Endothelial cell of umbilical vein (primary cell): Measurements from ENCODE around the gene MRPL27. TPM values are rescaled to one million over a fixed set of nuclear protein-coding genes. Genes with fewer than 3 reads are reported as not detected.

Experiments used
- BruUV-seq: library from RNA; stranded (reverse); fragments of 400-500 nt; replicated peaks from 2 replicates; lab custom pipeline; 2021; lab: Mats Ljungman, UMichigan
- CTCF ChIA-PET: fragments of 300-600, 350-600 bp; sonication (Branson Sonifier 250); formaldehyde crosslinking; loops from one replicate; lab custom pipeline; 2021; ENCODE audit warnings: antibody characterized with exemption, inconsistent platforms; lab: Charles Lee
- POLR2A ChIA-PET: fragments of 300-600, 350-600 bp; sonication (Branson Sonifier 250); formaldehyde crosslinking; loops from one replicate; lab custom pipeline; 2021; ENCODE audit warnings: antibody characterized with exemption, inconsistent platforms; lab: Charles Lee
- DNase-seq: peaks from one replicate; pipeline ENCODE4 v3.0.0-alpha.2; 2011; ENCODE audit warnings: low read depth, low spot score
- FAIRE-seq: peaks from 2 replicates; lab custom pipeline; 2011; peaks lifted over from hg19 to GRCh38; lab: Jason Lieb, UNC
- H2AFZ ChIP-seq: 2 replicates; pipeline ENCODE4 v1.6.0; 2012; ENCODE audit warnings: low read depth, low read length, control low read depth, inconsistent platforms
- H3K27ac ChIP-seq: 2 replicates; pipeline ENCODE4 v1.5.1; 2011; ENCODE audit warnings: low read depth, mild to moderate bottlenecking, control low read depth, low read length, moderate library complexity; ENCODE audit not compliant: insufficient read depth
- H3K27me3 ChIP-seq, 2 experiments: 2 replicates each; pipeline versions ENCODE4 v1.6.0 to v1.6.1; 2011; ENCODE audit warnings: low read length in 2 of 2, mixed read lengths in 1 of 2; ENCODE audit not compliant: control insufficient read depth in 2 of 2, insufficient read depth in 2 of 2
- H3K36me3 ChIP-seq, 2 experiments: 2 replicates in 1 of 2; 3 replicates in 1 of 2; pipeline ENCODE4 v1.5.1; 2011; ENCODE audit warnings: low read length in 2 of 2, mild to moderate bottlenecking in 1 of 2, moderate library complexity in 1 of 2; ENCODE audit not compliant: control insufficient read depth in 2 of 2, insufficient read depth in 2 of 2; ENCODE audit errors: extremely low read depth in 1 of 2
- H3K4me1 ChIP-seq: 3 replicates; pipeline ENCODE4 v1.5.1; 2011; ENCODE audit warnings: mild to moderate bottlenecking, low read length; ENCODE audit not compliant: control insufficient read depth, insufficient read depth; ENCODE audit errors: extremely low read depth
- H3K4me2 ChIP-seq: 2 replicates; pipeline ENCODE4 v1.6.1; 2011; ENCODE audit warnings: low read length, control low read depth, mixed read lengths; ENCODE audit not compliant: insufficient read depth
- H3K4me3 ChIP-seq, 3 experiments: fragments of 200-600 bp in 1 of 3; sonication (generic), shearing (Covaris generic) in 1 of 3; replicated peaks in 1 of 3; 2 replicates each; pipeline ENCODE4 v1.5.1; 2011 to 2016; ENCODE audit warnings: control low read depth in 3 of 3, low read length in 3 of 3, mild to moderate bottlenecking in 2 of 3, inconsistent platforms in 1 of 3, low read depth in 1 of 3, moderate library complexity in 1 of 3; ENCODE audit not compliant: insufficient read depth in 1 of 3
- H3K79me2 ChIP-seq: 2 replicates; pipeline ENCODE4 v1.6.0; 2012; ENCODE audit warnings: low read length, inconsistent platforms; ENCODE audit not compliant: control insufficient read depth, insufficient read depth
- H3K9ac ChIP-seq: replicated peaks from 2 replicates; pipeline ENCODE3; 2011; ENCODE audit warnings: low read length, control low read depth; ENCODE audit not compliant: insufficient read depth; ENCODE audit errors: extremely low read depth
- H3K9me1 ChIP-seq: replicated peaks from 3 replicates; pipeline ENCODE4 v1.6.0; 2011; ENCODE audit warnings: mild to moderate bottlenecking, low read length; ENCODE audit not compliant: control insufficient read depth, insufficient read depth; ENCODE audit errors: extremely low read depth
- H3K9me3 ChIP-seq: replicated peaks from 2 replicates; pipeline ENCODE4 v1.5.1; 2012; ENCODE audit warnings: low read length, inconsistent platforms; ENCODE audit not compliant: control insufficient read depth, insufficient read depth
- H4K20me1 ChIP-seq: replicated peaks from 2 replicates; pipeline ENCODE3; 2011; ENCODE audit warnings: mild to moderate bottlenecking, low read length; ENCODE audit not compliant: control insufficient read depth, insufficient read depth; ENCODE audit errors: extremely low read depth
- EZH2 ChIP-seq: IDR thresholded peaks from 2 replicates; pipeline ENCODE4 v1.6.1; 2012; ENCODE audit warnings: borderline replicate concordance, low read depth, mild to moderate bottlenecking, moderate library complexity, low read length, inconsistent platforms; ENCODE audit not compliant: severe bottlenecking
- GATA2 ChIP-seq: IDR thresholded peaks from 2 replicates; pipeline ENCODE4 v1.7.0; 2011; ENCODE audit warnings: low read depth, mild to moderate bottlenecking, moderate library complexity, mixed read lengths, low read length; ENCODE audit not compliant: insufficient read length, insufficient read depth
- MYC ChIP-seq: IDR thresholded peaks from one replicate; pipeline ENCODE4 v1.6.1; 2011; ENCODE audit warnings: mild to moderate bottlenecking, low read depth, low read length
- dilution Hi-C: fragments of 300-500 bp; cut with MboI; formaldehyde crosslinking; loops from one replicate; pipeline ENCODE4 v1.15.0; 2019; ENCODE audit warnings: low sequenced_read_pairs; ENCODE audit not compliant: extremely low pct_ligation_motif_present
- intact Hi-C: fragments of 100-400 bp; cut with micrococcal nuclease; formaldehyde crosslinking; loops from one replicate; pipeline ENCODE4 v1.10.0; 2022
- polyA plus RNA-seq, 4 experiments: library from polyadenylated mRNA; depleted of rRNA in 3 of 4; stranded (reverse) in 3 of 4; unstranded in 1 of 4; fragments of >200 nt; gene quantifications; 2 replicates each; pipeline versions ENCODE4 v1.2.1 to v1.2.3, GENCODE V29; 2011 to 2012; ENCODE audit warnings: missing spikeins in 1 of 4
- total RNA-seq: library from RNA; stranded (reverse); gene quantifications from 2 replicates; pipeline ENCODE4 v1.2.3, GENCODE V29; 2021

The MRPL27 gene
- total and polyA plus RNA-seq, 2 donors (not counting 3 experiments of a cell fraction or from before 2014, with no cell fraction given) = 76.2 to 158 TPM

DNA sequence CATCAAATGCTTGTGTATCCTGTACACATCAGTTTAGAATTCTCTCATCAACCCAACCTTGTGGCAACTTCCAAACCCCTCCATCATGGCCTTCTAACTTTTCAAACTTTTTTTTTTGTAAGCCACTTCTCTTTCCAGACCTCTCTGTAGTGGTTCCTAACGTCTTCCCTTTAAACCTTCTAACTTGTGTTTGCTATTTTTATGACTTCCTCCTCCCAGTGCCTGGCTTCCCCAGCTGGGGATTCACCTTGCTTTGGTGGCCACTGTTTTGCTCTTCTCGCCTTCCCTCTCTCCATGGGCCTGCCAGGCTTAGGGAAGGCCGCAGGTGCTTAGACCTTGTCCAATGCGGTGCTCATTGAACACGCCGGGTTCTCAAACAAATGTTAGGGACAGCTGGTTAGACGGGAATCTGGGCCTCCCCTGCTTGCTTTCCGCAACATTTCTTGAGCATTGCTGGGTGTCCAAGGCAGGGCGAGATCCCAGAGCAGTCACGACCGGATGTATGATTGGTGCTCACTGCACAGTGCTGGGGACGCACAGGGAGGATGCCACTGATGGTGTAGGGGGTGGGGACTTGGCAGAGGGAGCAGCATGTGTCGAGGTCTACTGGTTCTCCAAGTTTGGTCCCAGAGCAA is 28.1 kb downstream of the MRPL27 start:
- Histone ChIP-seq H3K4me2 (no peak overlapping the region), H3K9me1 (no peaks in the 10 kb centered on the region), H4K20me1 (no peaks in the 10 kb centered on the region), H3K36me3 (no peaks in the 10 kb centered on the region), H3K4me1 (peaks cover 28% of the 10 kb centered on the region), H3K4me3 (no peak overlapping the region), H3K27me3 (peaks cover 4 to 11% of the 10 kb centered on the region in 2 experiments), H3K9me3 (no peaks in the 10 kb centered on the region), H3K9ac (no peak overlapping the region), H2AFZ (no peak overlapping the region), H3K79me2 (peaks cover 14% of the 10 kb centered on the region), H3K27ac (no peak overlapping the region)
- intact Hi-C loops = no loop called here
- dilution Hi-C loops = no loop called here
- POLR2A ChIA-PET = no interaction called here
- DNase-seq = no peak
- FAIRE-seq = peak; percentile 26
- CTCF ChIA-PET = interaction anchor here (4.9 kb wide), 1 partner anchor 17 kb away, joined by 24 read pairs; no protein-coding TSS in a partner anchor
- TF ChIP-seq MYC = no peak
- no peak for TF ChIP-seq GATA2
- TF ChIP-seq EZH2 = peak; percentile 4
- BruUV-seq = no TSS peak

DNA sequence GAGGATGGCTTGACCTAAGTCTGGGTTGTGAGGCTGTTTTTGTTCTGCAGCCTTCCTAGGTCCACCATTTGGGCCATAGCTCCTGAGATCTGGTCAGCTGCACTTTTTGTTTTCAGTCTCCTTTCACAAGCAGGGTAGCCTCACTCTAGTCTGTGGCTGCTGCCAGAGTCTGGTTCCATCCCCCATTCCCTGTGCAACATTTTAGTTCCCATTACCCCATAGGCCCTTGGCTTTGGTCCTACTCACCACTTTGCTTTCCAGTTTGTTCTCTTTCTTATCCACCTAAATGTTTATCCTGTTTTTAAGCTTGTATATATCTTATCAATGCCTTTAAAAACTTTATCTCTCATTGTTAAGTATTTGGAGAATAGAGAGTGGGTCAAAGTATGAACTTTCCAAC is 33.6 kb downstream of the MRPL27 start:
- FAIRE-seq = no peak
- no peak overlapping the region for H3K27ac ChIP-seq
- H2AFZ ChIP-seq = no peak overlapping the region
- dilution Hi-C loops (no loop called here), intact Hi-C loops (no loop called here)
- no peaks in the 10 kb centered on the region for H3K9me3 ChIP-seq
- peaks cover 11 to 27% of the 10 kb centered on the region in 2 experiments for H3K27me3 ChIP-seq
- H3K9me1 ChIP-seq = no peaks in the 10 kb centered on the region
- H3K9ac ChIP-seq = no peak overlapping the region
- H3K4me3 ChIP-seq = no peak overlapping the region
- no peak overlapping the region for H3K4me2 ChIP-seq
- H4K20me1 ChIP-seq = no peaks in the 10 kb centered on the region
- no peaks in the 10 kb centered on the region for H3K4me1 ChIP-seq
- CTCF ChIA-PET = interaction anchor here (0.9 to 1.3 kb wide), 3 partner anchors 22 to 170 kb away, joined by 3 to 4 read pairs (median 3); partner anchors contain the start of gene LRRC59
- no peaks in the 10 kb centered on the region for H3K36me3 ChIP-seq
- POLR2A ChIA-PET = no interaction called here
- no peak for DNase-seq
- no peaks in the 10 kb centered on the region for H3K79me2 ChIP-seq
- BruUV-seq = no TSS peak
- TF ChIP-seq MYC = no peak
- no peak for TF ChIP-seq EZH2
- TF ChIP-seq GATA2 = no peak
